ENCODE data around the gene SCUBE1.

Gene SCUBE1

GRCh38 chr22:43228330-43228729 lies 114.8 kb downstream of the SCUBE1 start:
- peaks cover 3% of the 10 kb centered on the region for H3K79me1 ChIP-seq (ENCODE audit: low read depth, low read length)
- H3K27me3 ChIP-seq (ENCODE audit: control insufficient read depth in 3 of 3, insufficient read depth in 3 of 3, low read depth in 1 of 3, low read length in 3 of 3) = peaks cover 0 to 20% (median 0%) of the 10 kb centered on the region in 3 experiments
- H2BK120ac ChIP-seq (ENCODE audit: low read depth, low read length) = no peak overlapping the region
- WGBS, 2 donors (ENCODE audit: extremely low coverage in 2 of 2, insufficient read length in 2 of 2, insufficient replicate concordance in 1 of 2) = no CpG with 5 or more reads among the region's 8 CpGs
- no peak for DNase-seq (ENCODE audit: low spot score)
- no peak overlapping the region for H2BK15ac ChIP-seq (ENCODE audit: low read length)
- no peak overlapping the region for H3K18ac ChIP-seq (ENCODE audit: low read length)
- H3K9ac ChIP-seq (ENCODE audit: low read depth, low read length, poor library complexity) = no peak overlapping the region
- no peak overlapping the region for H2BK12ac ChIP-seq (ENCODE audit: low read length)
- H2AK5ac ChIP-seq (ENCODE audit: low read depth, low read length) = no peak overlapping the region
- H3K4me3 ChIP-seq (ENCODE audit: low read length in 2 of 2) = no peak overlapping the region
- no peak overlapping the region for H3K23ac ChIP-seq (ENCODE audit: low read depth, low read length, poor library complexity)
- H2BK5ac ChIP-seq (ENCODE audit: low read length) = no peak overlapping the region
- peaks cover 0 to 26% of the 10 kb centered on the region in 2 donors for H3K36me3 ChIP-seq (replicated peaks in 1 of 2; ENCODE audit: control insufficient read depth in 2 of 2, insufficient read depth in 2 of 2, low read length in 2 of 2)
- H3K14ac ChIP-seq (ENCODE audit: low read length) = no peak overlapping the region
- H4K91ac ChIP-seq (ENCODE audit: low read depth, low read length, poor library complexity) = no peak overlapping the region
- no peak overlapping the region for H3K4ac ChIP-seq (ENCODE audit: low read length)
- H3K4me2 ChIP-seq (ENCODE audit: insufficient read depth, low read length, poor library complexity, severe bottlenecking) = no peak overlapping the region
- peaks cover 14 to 22% of the 10 kb centered on the region in 2 donors for H3K4me1 ChIP-seq (ENCODE audit: control insufficient read depth in 2 of 2, insufficient read depth in 1 of 2, low read depth in 1 of 2, low read length in 2 of 2)
- H4K8ac ChIP-seq (ENCODE audit: low read depth, low read length) = no peak overlapping the region
- H3K9me3 ChIP-seq (replicated peaks in 1 of 2; ENCODE audit: control insufficient read depth in 2 of 2, insufficient read depth in 1 of 2, low read depth in 1 of 2, low read length in 2 of 2) = no peaks in the 10 kb centered on the region
- H2AFZ ChIP-seq (ENCODE audit: low read length) = no peak overlapping the region
- no peak overlapping the region for H3K27ac ChIP-seq (replicated peaks; ENCODE audit: low read length)

GRCh38 chr22:43227239-43227630 lies 115.9 kb downstream of the SCUBE1 start:
- no peak overlapping the region for H3K27ac ChIP-seq (replicated peaks; ENCODE audit: low read length)
- WGBS, 2 donors (ENCODE audit: extremely low coverage in 2 of 2, insufficient read length in 2 of 2, insufficient replicate concordance in 1 of 2) = no CpG with 5 or more reads among the region's 17 CpGs
- H3K36me3 ChIP-seq (replicated peaks in 1 of 2; ENCODE audit: control insufficient read depth in 2 of 2, insufficient read depth in 2 of 2, low read length in 2 of 2) = peaks cover 0 to 32% of the 10 kb centered on the region in 2 donors
- peak overlapping the region; percentile 49 for H4K8ac ChIP-seq (ENCODE audit: low read depth, low read length)
- H3K4ac ChIP-seq (ENCODE audit: low read length) = no peak overlapping the region
- peak overlapping the region; percentile 80 for H2AFZ ChIP-seq (ENCODE audit: low read length)
- no peak for DNase-seq (ENCODE audit: low spot score)
- peak overlapping the region; percentile 38 for H2AK5ac ChIP-seq (ENCODE audit: low read depth, low read length)
- H2BK5ac ChIP-seq (ENCODE audit: low read length) = peak overlapping the region; percentile 89
- no peak overlapping the region for H2BK120ac ChIP-seq (ENCODE audit: low read depth, low read length)
- H3K4me1 ChIP-seq (ENCODE audit: control insufficient read depth in 2 of 2, insufficient read depth in 1 of 2, low read depth in 1 of 2, low read length in 2 of 2) = peaks cover 14 to 21% of the 10 kb centered on the region in 2 donors
- H2BK12ac ChIP-seq (ENCODE audit: low read length) = peak overlapping the region; percentile 8
- H3K9ac ChIP-seq (ENCODE audit: low read depth, low read length, poor library complexity) = peak overlapping the region; percentile 71
- H4K91ac ChIP-seq (ENCODE audit: low read depth, low read length, poor library complexity) = no peak overlapping the region
- peaks cover 0 to 27% (median 0%) of the 10 kb centered on the region in 3 experiments for H3K27me3 ChIP-seq (ENCODE audit: control insufficient read depth in 3 of 3, insufficient read depth in 3 of 3, low read depth in 1 of 3, low read length in 3 of 3)
- H2BK15ac ChIP-seq (ENCODE audit: low read length) = no peak overlapping the region
- no peak overlapping the region for H3K4me3 ChIP-seq (ENCODE audit: low read length in 2 of 2)
- H3K79me1 ChIP-seq (ENCODE audit: low read depth, low read length) = peaks cover 5% of the 10 kb centered on the region
- peak overlapping the region; percentile 74 for H3K18ac ChIP-seq (ENCODE audit: low read length)
- H3K23ac ChIP-seq (ENCODE audit: low read depth, low read length, poor library complexity) = peak overlapping the region; percentile 77
- H3K9me3 ChIP-seq (replicated peaks in 1 of 2; ENCODE audit: control insufficient read depth in 2 of 2, insufficient read depth in 1 of 2, low read depth in 1 of 2, low read length in 2 of 2) = no peaks in the 10 kb centered on the region
- H3K4me2 ChIP-seq (ENCODE audit: insufficient read depth, low read length, poor library complexity, severe bottlenecking) = no peak overlapping the region
- H3K14ac ChIP-seq (ENCODE audit: low read length) = peak overlapping the region; percentile 1

- H4K91ac ChIP-seq (ENCODE audit: low read depth, low read length, poor library complexity) = no peak overlapping the region
- H2BK5ac ChIP-seq (ENCODE audit: low read length) = no peak overlapping the region
- H3K4me1 ChIP-seq (ENCODE audit: control insufficient read depth in 2 of 2, insufficient read depth in 1 of 2, low read depth in 1 of 2, low read length in 2 of 2) = peaks cover 14 to 21% of the 10 kb centered on the region in 2 donors
- peak overlapping the region; percentile 89 for H2AFZ ChIP-seq (ENCODE audit: low read length)
- H3K4me3 ChIP-seq (ENCODE audit: low read length in 2 of 2) = no peak overlapping the region
- peak; percentile 37 for DNase-seq (ENCODE audit: low spot score)
- peak overlapping the region; percentile 67 for H3K23ac ChIP-seq (ENCODE audit: low read depth, low read length, poor library complexity)
- no peak overlapping the region for H3K27ac ChIP-seq (replicated peaks; ENCODE audit: low read length)
- H2BK120ac ChIP-seq (ENCODE audit: low read depth, low read length) = no peak overlapping the region
- H3K18ac ChIP-seq (ENCODE audit: low read length) = peak overlapping the region; percentile 75
- peaks cover 0 to 27% (median 0%) of the 10 kb centered on the region in 3 experiments for H3K27me3 ChIP-seq (ENCODE audit: control insufficient read depth in 3 of 3, insufficient read depth in 3 of 3, low read depth in 1 of 3, low read length in 3 of 3)
- no peak overlapping the region for H3K4ac ChIP-seq (ENCODE audit: low read length)
- H2BK15ac ChIP-seq (ENCODE audit: low read length) = no peak overlapping the region
- no peaks in the 10 kb centered on the region for H3K9me3 ChIP-seq (replicated peaks in 1 of 2; ENCODE audit: control insufficient read depth in 2 of 2, insufficient read depth in 1 of 2, low read depth in 1 of 2, low read length in 2 of 2)
- no CpG with 5 or more reads among the region's 19 CpGs for WGBS, 2 donors (ENCODE audit: extremely low coverage in 2 of 2, insufficient read length in 2 of 2, insufficient replicate concordance in 1 of 2)
- H4K8ac ChIP-seq (ENCODE audit: low read depth, low read length) = no peak overlapping the region
- peak overlapping the region; percentile 71 for H3K9ac ChIP-seq (ENCODE audit: low read depth, low read length, poor library complexity)
- H3K4me2 ChIP-seq (ENCODE audit: insufficient read depth, low read length, poor library complexity, severe bottlenecking) = no peak overlapping the region
- H2BK12ac ChIP-seq (ENCODE audit: low read length) = no peak overlapping the region
- H3K14ac ChIP-seq (ENCODE audit: low read length) = peak overlapping the region; percentile 1
- peaks cover 5% of the 10 kb centered on the region for H3K79me1 ChIP-seq (ENCODE audit: low read depth, low read length)
- peak overlapping the region; percentile 48 for H2AK5ac ChIP-seq (ENCODE audit: low read depth, low read length)
- peaks cover 0 to 34% of the 10 kb centered on the region in 2 donors for H3K36me3 ChIP-seq (replicated peaks in 1 of 2; ENCODE audit: control insufficient read depth in 2 of 2, insufficient read depth in 2 of 2, low read length in 2 of 2)
Measured at GRCh38 chr22:43226377-43227238, 116.6 kb downstream of the SCUBE1 start.

- no peak for DNase-seq (ENCODE audit: low spot score)
- H4K91ac ChIP-seq (ENCODE audit: low read depth, low read length, poor library complexity) = no peak overlapping the region
- H2BK15ac ChIP-seq (ENCODE audit: low read length) = no peak overlapping the region
- no peak overlapping the region for H4K8ac ChIP-seq (ENCODE audit: low read depth, low read length)
- H3K27ac ChIP-seq (replicated peaks; ENCODE audit: low read length) = no peak overlapping the region
- peaks cover 2% of the 10 kb centered on the region for H3K79me1 ChIP-seq (ENCODE audit: low read depth, low read length)
- H3K9ac ChIP-seq (ENCODE audit: low read depth, low read length, poor library complexity) = no peak overlapping the region
- no peak overlapping the region for H3K4ac ChIP-seq (ENCODE audit: low read length)
- no peak overlapping the region for H2BK12ac ChIP-seq (ENCODE audit: low read length)
- peaks cover 14 to 21% of the 10 kb centered on the region in 2 donors for H3K4me1 ChIP-seq (ENCODE audit: control insufficient read depth in 2 of 2, insufficient read depth in 1 of 2, low read depth in 1 of 2, low read length in 2 of 2)
- no peak overlapping the region for H3K14ac ChIP-seq (ENCODE audit: low read length)
- no peak overlapping the region for H2BK5ac ChIP-seq (ENCODE audit: low read length)
- peaks cover 0 to 36% of the 10 kb centered on the region in 2 donors for H3K36me3 ChIP-seq (replicated peaks in 1 of 2; ENCODE audit: control insufficient read depth in 2 of 2, insufficient read depth in 2 of 2, low read length in 2 of 2)
- peaks cover 0 to 27% (median 0%) of the 10 kb centered on the region in 3 experiments for H3K27me3 ChIP-seq (ENCODE audit: control insufficient read depth in 3 of 3, insufficient read depth in 3 of 3, low read depth in 1 of 3, low read length in 3 of 3)
- no peak overlapping the region for H3K23ac ChIP-seq (ENCODE audit: low read depth, low read length, poor library complexity)
- no peak overlapping the region for H2AK5ac ChIP-seq (ENCODE audit: low read depth, low read length)
- no peaks in the 10 kb centered on the region for H3K9me3 ChIP-seq (replicated peaks in 1 of 2; ENCODE audit: control insufficient read depth in 2 of 2, insufficient read depth in 1 of 2, low read depth in 1 of 2, low read length in 2 of 2)
- H2AFZ ChIP-seq (ENCODE audit: low read length) = no peak overlapping the region
- H2BK120ac ChIP-seq (ENCODE audit: low read depth, low read length) = no peak overlapping the region
- H3K4me3 ChIP-seq (ENCODE audit: low read length in 2 of 2) = no peak overlapping the region
- no CpG with 5 or more reads among the region's 8 CpGs for WGBS, 2 donors (ENCODE audit: extremely low coverage in 2 of 2, insufficient read length in 2 of 2, insufficient replicate concordance in 1 of 2)
- no peak overlapping the region for H3K4me2 ChIP-seq (ENCODE audit: insufficient read depth, low read length, poor library complexity, severe bottlenecking)
- H3K18ac ChIP-seq (ENCODE audit: low read length) = no peak overlapping the region
Measured at GRCh38 chr22:43225609-43226008, 117.6 kb downstream of the SCUBE1 start.

Measured in neuronal stem cell (in vitro differentiated cells).